ENCODE data around the gene TCEANC2.
"Not testable (repeated sequence)": the region's sequence is repeated elsewhere in the genome, so short reads cannot be mapped to it uniquely, and the experiment has no call there.

TCEANC2 gene

DNA sequence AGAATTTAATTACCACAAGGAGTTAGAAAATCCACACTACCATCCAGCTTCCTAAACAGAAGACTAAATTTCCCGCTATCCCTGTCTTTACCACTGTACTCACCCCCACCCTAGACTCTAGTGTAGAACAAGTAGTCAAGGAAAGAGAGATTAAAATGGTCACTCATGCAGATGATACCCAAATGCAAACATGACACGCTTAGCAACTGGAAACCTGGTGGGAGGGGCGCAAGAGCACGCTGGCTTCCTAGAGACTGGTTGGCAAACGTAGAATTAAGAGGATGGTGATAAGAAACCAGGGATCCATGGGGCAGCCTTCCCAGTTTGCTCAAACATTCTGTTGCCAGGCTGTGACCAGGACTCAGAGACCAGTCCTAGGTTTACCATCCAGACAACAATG, 25.6 kb upstream of the TCEANC2 start:
- DNase-seq (ENCODE audit: low read depth) = no peak

DNA sequence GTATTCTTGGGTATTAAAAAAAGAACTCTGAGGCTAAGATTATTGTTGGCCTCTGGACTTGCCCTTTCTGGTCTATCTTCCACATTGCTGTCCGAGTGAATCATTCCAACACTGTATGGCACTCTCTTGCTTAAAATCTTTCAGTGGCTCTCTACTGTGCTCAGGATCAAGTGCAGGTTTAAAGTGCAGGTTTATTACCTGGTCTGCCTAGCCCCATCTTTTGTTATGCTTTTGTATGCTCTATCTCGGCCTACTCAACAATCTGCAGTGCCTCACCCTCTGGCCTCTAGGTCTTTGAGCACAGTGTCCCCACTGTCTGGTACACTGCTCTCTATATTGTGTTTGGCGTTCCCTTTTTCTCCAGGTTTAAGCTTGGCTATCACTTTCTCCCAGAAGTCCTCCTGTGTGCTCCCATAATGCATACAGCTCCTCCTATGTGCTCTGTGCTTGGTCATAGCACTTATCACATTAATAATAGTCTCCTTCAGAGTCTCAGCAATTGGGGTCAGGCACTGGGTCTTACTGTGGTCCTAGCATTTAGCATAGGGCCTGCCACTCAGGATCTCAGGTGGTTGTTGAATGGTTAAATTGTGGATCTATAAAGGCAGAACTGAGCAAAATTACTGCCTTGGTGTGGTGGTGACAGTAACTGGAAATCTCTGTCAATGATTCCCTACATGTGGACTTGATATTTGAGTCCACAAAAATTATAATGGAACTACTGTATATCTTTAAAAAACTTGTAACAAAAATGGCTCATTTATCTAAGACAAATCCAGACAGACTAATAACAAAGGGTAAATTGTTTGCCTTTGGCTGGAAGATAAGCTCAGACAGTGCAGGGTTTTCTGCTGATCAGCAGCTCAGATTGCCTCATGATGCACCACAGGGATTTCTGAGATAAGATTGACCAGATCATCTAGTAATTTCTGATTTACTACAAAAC, 24.8 kb upstream of the TCEANC2 start:
- DNase-seq (ENCODE audit: low read depth) = no peak

DNA sequence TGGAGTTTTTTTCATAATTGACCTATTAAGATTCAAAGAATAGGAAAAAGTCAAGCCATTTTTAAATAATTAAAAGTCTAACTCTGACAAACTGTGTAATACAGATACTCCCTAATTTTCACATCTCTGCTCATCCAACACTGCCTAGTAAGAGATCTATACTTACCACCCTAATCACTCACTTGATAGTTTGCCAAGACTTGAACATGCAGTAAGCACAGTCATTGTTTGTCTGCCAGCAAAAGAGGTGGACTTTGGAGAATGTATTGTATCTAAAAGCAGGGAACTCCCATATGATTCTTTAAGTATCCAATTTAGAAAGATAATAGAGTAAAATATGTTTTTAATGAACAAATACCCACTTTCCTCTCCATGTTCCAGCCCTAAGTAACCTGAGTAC, 15.9 kb upstream of the TCEANC2 start:
- DNase-seq (ENCODE audit: low read depth) = no peak

DNA sequence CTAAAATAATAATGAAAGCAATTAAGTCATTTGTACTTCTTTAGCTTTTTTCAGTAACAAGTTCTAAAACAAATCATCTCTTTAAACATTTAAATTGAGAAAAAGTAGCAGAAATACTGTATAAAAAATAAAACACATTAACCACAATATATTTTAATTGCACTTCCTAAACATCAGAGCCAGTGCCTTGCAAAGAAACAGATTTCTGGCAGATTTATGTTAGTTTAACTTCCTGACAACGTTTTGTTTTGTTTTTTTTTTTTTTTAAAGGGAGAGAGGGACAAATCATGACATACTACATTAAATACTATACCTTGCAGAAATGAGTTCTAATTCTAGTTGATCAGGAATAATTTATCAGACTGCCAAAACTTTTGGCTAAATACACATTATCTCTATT, 11.6 kb upstream of the TCEANC2 start:
- no peak for DNase-seq (ENCODE audit: low read depth)

DNA sequence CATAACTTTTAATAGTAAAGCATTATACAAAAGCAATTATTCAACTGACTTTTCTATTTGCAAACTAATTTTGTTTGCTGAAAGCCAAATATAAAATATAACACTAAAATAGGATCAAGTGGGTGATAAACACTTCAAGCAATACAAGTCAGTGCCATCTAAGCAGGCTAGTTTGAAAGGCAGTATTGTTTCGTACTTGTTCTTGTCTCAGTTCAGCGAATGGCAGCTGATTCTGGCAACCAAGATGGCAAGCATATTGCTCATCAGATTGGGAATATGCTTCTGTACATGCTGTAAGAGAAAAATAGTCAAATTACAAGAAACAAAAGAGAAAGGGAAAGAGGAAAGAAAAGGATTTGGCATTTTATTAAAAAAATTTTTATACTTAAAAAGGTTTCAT, 7.9 kb upstream of the TCEANC2 start:
- no peak for DNase-seq (ENCODE audit: low read depth)

DNA sequence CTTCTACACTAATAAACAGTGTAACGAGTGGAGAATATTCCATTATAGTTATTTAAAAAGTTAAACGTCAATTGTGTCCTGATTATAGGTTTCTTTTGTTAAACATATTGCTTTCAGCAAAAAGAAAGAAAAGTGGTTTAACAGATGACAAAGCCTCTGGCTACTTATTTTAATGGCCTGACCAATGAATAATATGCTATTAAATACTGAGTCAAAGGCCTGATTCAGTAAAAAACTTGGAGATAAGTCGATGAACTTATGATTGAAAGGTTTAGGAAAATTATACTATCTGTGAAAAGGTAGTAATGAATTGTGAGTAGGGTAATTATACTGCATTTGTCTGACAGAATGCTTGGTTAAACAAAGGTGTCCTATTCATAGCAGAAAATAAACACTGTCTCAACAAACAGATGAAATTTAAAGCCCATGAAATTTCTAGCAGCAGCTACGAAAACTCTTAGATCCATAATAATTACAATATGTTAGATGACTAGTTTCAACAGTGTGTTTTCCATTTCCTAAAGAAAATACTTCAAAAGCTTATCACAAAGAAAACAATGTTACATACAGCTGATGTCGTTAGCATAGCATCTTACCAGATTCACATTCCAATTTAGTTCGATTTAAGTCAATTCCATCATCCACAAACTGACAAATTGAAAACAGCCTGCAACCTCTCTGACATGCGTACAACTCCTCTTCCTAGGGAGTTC, 6.6 kb upstream of the TCEANC2 start:
- DNase-seq (ENCODE audit: low read depth) = no peak

DNA sequence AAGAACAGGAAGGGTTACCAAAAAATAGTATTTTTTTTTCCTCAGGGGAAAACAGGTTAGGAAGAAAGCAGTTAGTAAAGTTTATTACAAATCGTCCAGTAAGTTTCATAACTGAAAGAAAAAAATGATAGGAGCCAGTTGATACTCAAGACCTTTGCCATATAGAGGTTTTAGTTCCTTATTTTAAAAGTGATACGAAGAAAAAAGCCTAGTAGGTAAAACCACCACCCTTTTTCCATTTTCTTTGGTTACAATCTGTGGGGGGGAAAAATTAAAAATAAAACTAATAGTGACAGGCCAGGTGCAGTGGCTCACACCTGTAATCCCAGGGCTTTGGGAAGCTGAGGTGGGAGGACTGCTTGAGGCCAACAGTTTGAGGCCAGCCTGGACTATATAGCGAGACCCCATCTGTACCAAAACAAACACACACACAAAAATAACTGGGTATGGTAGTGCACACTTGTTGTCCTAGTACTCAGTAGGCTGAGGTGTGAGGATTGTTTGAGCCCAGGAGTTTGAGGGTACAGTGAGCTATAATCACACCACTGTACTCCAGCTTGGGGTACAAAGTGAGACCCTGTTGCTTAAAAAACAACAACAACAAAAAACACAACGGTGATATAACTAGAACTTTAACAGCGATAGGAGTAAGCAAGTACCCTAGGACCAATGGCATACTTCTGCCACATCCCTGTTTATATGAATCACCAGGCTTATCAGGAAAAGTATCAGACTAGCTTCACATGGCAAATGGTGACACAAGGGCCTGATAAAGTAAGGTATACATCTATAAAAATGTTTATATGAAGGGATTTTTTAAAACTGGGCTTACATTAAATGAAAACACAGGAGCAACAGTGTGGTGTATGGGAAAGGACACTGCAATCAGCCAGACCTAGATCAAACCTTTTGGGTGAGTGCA, 5.8 kb upstream of the TCEANC2 start:
- DNase-seq (ENCODE audit: low read depth) = no peak

DNA sequence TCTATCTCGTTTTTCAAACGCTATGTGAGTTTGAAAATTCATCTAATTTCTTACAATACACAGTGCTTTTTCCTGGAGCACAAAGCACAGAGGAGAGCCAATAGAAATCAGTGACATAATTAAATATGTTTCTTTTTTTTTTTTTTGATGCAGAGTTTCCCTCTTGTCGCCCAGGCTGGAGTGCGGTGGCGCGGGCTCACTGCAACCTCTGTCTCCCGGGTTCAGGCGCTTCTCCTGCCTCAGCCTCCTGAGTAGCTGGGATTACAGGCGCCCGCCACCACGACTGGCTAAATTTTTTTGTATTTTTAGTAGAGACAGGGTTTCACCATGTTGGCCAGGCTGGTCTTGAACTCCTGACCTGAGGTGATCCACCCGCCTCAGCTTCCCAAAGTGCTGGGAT, 3.0 kb upstream of the TCEANC2 start:
- not testable (repeated sequence) for DNase-seq (ENCODE audit: low read depth)

DNA sequence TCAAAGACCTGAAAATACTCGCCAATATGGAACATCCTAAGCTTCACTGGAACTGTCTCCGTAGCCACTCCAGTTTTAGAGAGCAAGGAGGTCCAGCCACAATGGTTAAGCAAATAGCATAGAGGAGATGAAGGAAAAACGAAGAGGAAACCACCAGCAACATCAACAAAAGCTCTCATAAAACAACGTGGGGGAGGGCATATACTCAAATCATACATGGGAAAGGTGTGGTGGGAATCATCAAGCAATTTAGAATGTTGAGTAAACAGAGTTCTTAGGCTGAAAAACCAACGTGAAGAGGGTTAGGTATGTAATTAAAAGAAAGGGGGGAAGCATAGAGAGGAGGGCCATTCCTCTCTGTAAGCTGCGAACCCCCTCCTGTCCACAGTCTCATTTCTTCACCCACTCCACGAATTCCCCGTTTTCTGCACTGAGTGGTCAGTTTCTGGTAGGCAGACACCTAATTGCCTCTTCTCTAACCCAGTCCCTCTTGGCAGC, 1.4 kb upstream of the TCEANC2 start:
- no peak for DNase-seq (ENCODE audit: low read depth)

DNA sequence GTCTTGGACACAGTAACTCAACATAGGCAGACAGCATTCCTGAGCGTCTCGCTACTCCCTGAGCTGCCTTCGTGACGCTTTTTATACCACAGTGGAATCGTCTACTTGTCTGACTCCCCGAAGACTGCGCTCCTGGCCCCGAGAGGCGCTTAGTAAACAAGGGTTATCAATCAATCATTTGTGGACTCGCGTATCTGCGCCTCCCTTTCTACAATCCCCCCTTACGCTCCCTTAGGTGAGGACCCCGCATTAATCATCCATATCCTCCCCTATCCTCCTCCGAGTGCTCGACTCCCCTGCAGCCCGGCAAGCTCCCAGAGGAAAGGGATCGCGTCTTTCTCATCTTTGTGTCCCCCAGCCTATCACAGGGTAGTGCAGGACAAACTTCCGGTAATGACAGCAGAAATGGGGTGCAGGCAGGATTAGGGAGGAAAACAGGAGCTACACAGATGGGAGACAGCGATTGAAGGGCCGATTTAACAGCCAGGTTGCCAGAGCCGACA, 926 bp upstream of the TCEANC2 start:
- no peak for DNase-seq (ENCODE audit: low read depth)

DNA sequence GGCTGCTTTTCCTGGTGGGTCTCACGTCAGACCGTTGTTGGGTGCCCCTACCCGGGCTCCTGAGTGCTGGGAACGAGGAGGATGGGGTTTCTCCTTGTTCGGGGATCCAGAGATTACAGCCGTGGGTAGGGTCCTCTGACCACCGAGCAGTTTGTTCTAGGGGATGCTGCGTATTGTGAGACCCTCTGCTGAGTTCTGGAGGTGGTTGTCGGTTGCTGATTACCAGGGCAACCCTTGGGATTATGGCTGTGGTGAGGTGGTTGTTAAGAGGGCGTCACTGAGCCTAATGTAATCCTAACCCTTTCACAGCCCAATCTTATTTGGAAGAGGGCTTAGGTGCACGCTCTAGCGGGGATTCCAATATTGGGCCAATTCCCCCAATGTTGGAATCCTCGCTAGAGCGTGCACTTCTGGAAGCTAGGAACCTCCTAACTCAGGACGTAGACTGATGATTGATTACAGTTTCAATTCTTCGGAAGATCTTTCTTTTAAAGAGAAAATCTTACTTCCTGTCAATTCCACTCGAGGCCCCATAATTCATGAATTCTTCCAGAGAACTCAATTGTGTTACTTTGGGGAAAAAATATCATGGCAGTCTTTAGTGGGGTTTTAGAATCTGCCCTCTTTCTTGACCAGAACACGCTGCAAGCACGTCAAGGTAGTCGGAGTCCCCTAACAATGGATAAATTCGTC, 483 bp downstream of the TCEANC2 start:
- no peak for DNase-seq (ENCODE audit: low read depth)

DNA sequence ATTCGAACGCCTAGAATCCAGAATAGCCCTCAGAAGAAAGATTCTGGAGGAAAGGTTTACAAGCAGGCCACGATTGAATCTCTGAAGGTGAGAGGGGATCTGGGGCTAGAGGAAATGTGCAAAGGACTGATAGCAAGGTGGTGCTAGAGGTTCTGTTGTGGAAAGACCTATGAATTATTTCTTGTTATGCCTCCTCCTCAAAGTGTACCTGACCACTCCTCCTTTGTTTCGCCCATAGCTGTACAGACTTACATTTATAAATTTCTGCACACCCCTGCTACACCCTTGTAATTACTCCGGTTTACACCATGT, 986 bp downstream of the TCEANC2 start:
- no peak for DNase-seq (ENCODE audit: low read depth)

DNA sequence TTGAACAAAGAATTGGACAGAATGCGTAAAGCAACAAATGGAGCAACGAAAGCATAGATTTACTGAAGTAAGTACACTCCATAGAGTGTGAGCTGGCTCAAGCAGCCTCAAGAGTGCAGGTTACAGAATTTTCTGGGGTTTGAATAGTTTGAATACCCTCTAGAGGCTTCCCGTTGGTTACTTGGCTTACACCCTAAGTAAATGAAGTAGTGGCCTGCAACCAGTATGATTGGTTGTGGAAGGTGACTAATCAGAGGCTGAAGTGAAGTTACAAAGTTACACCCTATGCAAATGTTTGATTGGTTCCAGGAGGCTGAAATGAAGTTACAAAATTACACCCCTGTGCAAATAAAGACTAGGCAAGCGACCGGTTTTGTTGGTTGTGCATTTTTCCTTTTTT, 10.9 kb downstream of the TCEANC2 start:
- no peak for DNase-seq (ENCODE audit: low read depth)

DNA sequence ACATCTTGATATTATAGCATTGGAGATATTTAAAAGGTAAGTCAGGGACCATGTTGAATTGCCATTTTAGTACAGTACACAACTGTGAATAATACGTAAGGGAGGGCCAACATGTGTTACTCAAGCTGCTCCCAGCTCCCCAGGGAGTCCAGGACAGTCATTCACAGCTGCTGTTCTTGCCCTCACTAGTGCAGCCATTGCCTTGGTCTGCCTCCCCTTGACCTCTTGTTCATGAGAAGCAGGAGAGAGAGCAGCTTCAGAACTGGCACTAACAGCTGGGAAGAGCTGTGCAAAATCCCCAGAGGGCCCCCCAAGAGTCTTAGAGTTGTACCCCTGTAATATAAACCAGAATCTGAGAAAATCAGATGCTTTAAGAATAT, 16.4 kb downstream of the TCEANC2 start:
- DNase-seq (ENCODE audit: low read depth) = no peak

DNA sequence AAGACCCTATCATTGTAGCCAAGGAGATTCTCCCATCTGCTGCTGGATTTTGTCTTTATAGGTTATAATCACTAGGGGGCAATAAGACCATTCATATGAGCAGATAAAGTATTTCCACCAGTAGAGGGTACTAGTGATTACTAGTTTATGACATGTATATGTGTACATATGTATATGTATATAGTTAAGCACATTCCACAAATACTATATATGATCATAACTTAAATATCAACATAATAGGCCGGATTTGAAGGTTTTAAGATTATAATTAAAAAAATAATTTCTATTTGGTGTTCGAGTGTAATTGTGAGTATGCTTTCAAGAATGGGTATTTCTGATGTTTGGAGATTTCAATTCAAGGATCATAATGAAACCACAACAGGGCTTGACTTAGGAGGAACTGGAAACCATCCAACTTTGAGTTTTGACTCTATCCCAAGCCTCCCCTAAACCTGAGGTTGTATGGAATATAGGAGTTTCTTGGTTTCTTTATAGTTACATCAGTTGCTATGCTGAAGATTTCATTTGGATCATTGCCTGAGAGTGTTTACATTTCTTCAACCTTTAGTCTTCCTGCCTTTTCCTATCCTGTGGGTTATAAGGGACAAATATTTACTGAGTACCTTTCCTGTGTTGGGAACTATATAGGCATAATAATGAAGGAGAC, 16.9 kb downstream of the TCEANC2 start:
- no peak for DNase-seq (ENCODE audit: low read depth)

DNA sequence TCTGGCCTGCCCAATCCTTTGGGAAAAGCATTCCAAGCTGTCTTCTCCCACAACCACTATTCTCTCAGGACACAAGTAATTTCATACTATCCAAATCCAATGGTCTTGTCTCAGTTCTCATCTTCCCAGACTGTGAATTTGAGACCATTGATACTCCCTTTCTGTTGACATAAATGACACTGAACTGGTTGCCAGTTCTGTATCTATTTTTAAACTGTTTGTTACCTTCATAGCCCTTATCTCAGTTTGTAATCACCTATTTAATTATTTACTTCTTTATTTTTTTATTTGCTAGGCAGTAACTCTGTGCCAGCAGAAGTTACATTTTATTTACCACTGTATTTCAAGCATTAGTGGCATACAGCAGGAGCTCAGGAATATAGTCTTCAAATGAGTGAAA, 24.0 kb downstream of the TCEANC2 start:
- no peak for DNase-seq (ENCODE audit: low read depth)

DNA sequence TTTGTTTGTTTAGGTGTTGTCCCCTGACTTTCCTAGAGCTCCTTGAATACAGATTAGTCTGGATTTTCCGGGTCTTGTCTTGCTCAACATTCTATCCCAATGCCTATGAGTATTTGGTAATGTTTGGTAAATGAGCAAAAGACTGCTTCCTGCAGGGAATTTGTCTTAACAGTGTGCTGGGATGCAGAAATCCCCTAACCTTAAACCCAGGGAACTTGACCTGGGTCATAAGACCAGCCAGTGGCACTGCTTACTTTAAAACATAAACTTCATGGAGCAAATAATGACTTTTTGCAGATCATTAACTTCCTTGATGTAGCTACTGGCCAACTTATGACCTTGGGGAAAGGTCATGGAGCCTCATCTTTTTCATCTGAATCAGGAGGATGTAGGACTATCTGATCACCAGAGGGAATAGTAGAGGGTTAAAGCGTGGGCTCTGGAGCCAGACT, 27.2 kb downstream of the TCEANC2 start:
- DNase-seq (ENCODE audit: low read depth) = no peak

DNA sequence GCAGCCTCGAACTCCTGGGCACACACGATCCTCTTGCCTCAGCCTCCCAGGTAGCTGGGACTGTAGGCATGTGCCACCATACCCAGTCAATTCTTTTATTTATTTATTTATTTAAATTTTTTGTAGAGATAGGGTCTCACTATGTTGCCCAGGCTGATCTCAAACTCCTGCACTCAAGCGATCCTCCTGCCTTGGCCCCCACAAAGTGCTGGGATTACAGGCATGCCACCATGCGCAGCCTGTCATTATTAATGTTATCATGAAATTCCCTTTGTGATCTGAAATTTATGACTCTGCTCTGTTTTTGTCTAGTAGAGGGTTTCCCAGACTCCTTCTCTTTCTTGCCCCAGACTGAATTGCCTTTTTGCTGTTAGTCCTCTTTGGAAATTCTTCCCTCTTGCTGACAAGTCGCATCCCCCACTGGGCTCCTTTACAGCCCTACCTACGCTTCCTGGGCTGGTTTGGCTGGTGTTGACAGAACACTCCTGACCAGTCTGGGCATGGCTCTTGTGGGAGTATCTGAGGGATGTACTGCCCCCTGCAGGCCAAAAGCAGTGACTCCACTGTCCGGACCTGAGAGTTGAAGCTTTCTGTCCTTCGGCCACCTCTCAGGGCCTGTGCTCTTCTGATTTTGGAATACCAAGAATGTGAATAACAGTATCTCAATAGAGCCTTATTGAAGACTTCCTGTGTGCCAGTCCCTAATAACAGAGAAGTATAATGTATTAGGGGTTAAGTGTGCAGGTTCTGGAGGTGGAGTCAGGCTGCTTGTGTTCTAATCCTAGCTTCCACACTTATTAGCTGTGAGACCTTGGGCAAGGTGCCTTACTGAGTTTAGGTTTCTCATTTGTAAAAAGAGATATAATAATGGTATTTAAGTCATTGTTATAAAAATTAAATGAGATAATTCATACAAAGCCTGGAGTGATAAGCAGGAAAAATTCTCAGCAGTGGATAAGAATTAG, 28.2 kb downstream of the TCEANC2 start:
- peak; percentile 13 for DNase-seq (ENCODE audit: low read depth)

DNA sequence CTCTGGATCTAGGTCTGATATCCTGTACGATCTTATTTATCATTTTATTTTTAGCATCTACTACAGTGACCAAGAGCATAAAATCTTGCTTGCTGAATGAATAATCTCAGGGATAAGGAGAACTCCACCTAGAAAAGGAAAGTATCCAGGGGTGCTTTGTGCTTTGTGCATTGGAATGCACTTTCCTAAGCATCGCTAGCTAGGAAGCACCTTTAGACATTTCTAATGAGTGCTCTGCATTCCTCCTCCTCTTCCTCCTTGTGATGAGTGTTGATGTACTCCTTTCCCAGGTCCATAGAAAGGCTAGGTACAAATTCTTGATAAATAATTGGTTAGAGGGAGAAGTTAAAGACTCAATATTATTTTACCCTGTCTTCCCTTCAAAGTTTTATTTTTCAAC, 31.4 kb downstream of the TCEANC2 start:
- no peak for DNase-seq (ENCODE audit: low read depth)

DNA sequence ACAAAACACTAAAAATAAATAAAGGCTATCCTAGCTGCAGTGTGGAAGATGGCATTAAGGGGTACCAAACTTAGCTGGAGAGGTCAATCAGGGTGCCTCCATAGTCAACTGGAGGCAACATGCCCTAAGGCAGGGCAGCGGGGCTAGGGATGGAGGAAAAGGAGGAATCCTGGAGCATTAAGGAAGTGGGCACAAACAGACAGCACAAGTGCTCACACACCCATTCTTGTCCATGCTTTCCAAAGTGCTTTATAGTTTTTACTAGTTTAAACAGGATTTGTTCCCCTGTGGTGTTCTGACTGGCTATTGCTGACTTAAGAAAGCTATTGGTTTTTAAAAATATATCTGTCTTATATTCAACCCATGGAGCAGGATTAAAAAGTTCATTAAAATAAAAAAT, 33.3 kb downstream of the TCEANC2 start:
- DNase-seq (ENCODE audit: low read depth) = no peak
